Neuronal stem cell (in vitro differentiated cells): ENCODE results near the gene CSNK1A1L.

Experiments
- DNase-seq: peaks from one replicate; pipeline ENCODE4 v3.0.0-alpha.2; 2013; ENCODE audit warnings: low spot score
- H2AFZ ChIP-seq: one replicate; pipeline ENCODE4 v1.6.1; 2013; ENCODE audit warnings: mild to moderate bottlenecking, low read length, inconsistent platforms
- H2AK5ac ChIP-seq: 2 replicates; pipeline ENCODE4 v1.6.1; 2013; ENCODE audit warnings: low read depth, mild to moderate bottlenecking, inconsistent platforms, low read length, moderate library complexity, mixed read lengths
- H2BK120ac ChIP-seq: 2 replicates; pipeline ENCODE4 v1.6.1; 2013; ENCODE audit warnings: low read depth, mild to moderate bottlenecking, inconsistent platforms, low read length, moderate library complexity, mixed read lengths
- H2BK12ac ChIP-seq: one replicate; pipeline ENCODE4 v1.6.1; 2013; ENCODE audit warnings: low read length, inconsistent platforms
- H2BK15ac ChIP-seq: 2 replicates; pipeline ENCODE4 v1.6.1; 2013; ENCODE audit warnings: mild to moderate bottlenecking, low read length, inconsistent platforms, mixed read lengths
- H2BK5ac ChIP-seq: one replicate; pipeline ENCODE4 v1.6.1; 2013; ENCODE audit warnings: inconsistent platforms, mild to moderate bottlenecking, low read length, moderate library complexity
- H3K14ac ChIP-seq: one replicate; pipeline ENCODE4 v1.6.1; 2013; ENCODE audit warnings: low read length, inconsistent platforms
- H3K18ac ChIP-seq: 2 replicates; pipeline ENCODE4 v1.6.1; 2013; ENCODE audit warnings: low read length, inconsistent platforms
- H3K23ac ChIP-seq: 2 replicates; pipeline ENCODE4 v1.6.1; 2013; ENCODE audit warnings: low read depth, mild to moderate bottlenecking, mixed read lengths, low read length, inconsistent platforms; ENCODE audit not compliant: poor library complexity
- H3K27ac ChIP-seq: replicated peaks from 3 replicates; pipeline ENCODE4 v1.5.1; 2013; ENCODE audit warnings: low read length, inconsistent platforms
- H3K27me3 ChIP-seq, 3 experiments: 2 replicates each; pipeline ENCODE4 v1.6.1; 2013; ENCODE audit warnings: low read length in 3 of 3, mild to moderate bottlenecking in 2 of 3, inconsistent platforms in 1 of 3, low read depth in 1 of 3, mixed read lengths in 1 of 3, moderate library complexity in 1 of 3; ENCODE audit not compliant: control insufficient read depth in 3 of 3, insufficient read depth in 3 of 3
- H3K36me3 ChIP-seq, 2 donors: replicated peaks in 1 of 2; 2 replicates each; pipeline ENCODE4 v1.6.1; 2013; ENCODE audit warnings: low read length in 2 of 2; ENCODE audit not compliant: control insufficient read depth in 2 of 2, insufficient read depth in 2 of 2
- H3K4ac ChIP-seq: 2 replicates; pipeline ENCODE4 v1.6.1; 2013; ENCODE audit warnings: inconsistent platforms, mild to moderate bottlenecking, low read length, moderate library complexity
- H3K4me1 ChIP-seq, 2 donors: 1 replicate in 1 of 2; 2 replicates in 1 of 2; pipeline ENCODE4 v1.6.1; 2013; ENCODE audit warnings: low read length in 2 of 2, low read depth in 1 of 2; ENCODE audit not compliant: control insufficient read depth in 2 of 2, insufficient read depth in 1 of 2
- H3K4me2 ChIP-seq: one replicate; pipeline ENCODE4 v1.6.1; 2013; ENCODE audit warnings: mild to moderate bottlenecking, low read length, inconsistent platforms; ENCODE audit not compliant: insufficient read depth, poor library complexity, severe bottlenecking
- H3K4me3 ChIP-seq, 2 donors: 2 replicates each; pipeline ENCODE4 v1.5.1; 2013; ENCODE audit warnings: low read length in 2 of 2, mild to moderate bottlenecking in 2 of 2, inconsistent platforms in 1 of 2, moderate library complexity in 1 of 2
- H3K79me1 ChIP-seq: one replicate; pipeline ENCODE4 v1.6.1; 2013; ENCODE audit warnings: low read depth, mild to moderate bottlenecking, inconsistent platforms, low read length, moderate library complexity
- H3K9ac ChIP-seq: one replicate; pipeline ENCODE4 v1.6.1; 2013; ENCODE audit warnings: mild to moderate bottlenecking, low read depth, low read length, inconsistent platforms; ENCODE audit not compliant: poor library complexity
- H3K9me3 ChIP-seq, 2 donors: replicated peaks in 1 of 2; 2 replicates each; pipeline versions ENCODE3 to v1.6.1; 2013; ENCODE audit warnings: low read length in 2 of 2, mild to moderate bottlenecking in 2 of 2, inconsistent platforms in 1 of 2, low read depth in 1 of 2, mixed read lengths in 1 of 2, moderate library complexity in 1 of 2; ENCODE audit not compliant: control insufficient read depth in 2 of 2, insufficient read depth in 1 of 2
- H4K8ac ChIP-seq: one replicate; pipeline ENCODE4 v1.6.1; 2013; ENCODE audit warnings: low read depth, mild to moderate bottlenecking, inconsistent platforms, low read length, moderate library complexity
- H4K91ac ChIP-seq: one replicate; pipeline ENCODE4 v1.6.1; 2013; ENCODE audit warnings: low read length, low read depth, mild to moderate bottlenecking, inconsistent platforms; ENCODE audit not compliant: poor library complexity
- WGBS, 2 donors: extraction: QIAGEN DNeasy Blood & Tissue Kit; methylation state at CpG; one replicate each; pipeline ENCODE4 v1.1.7; 2013; ENCODE audit warnings: missing lambda C conversion rate in 2 of 2, mixed read lengths in 1 of 2; ENCODE audit not compliant: insufficient read length in 2 of 2, insufficient replicate concordance in 1 of 2; ENCODE audit errors: extremely low coverage in 2 of 2; 5-methylcytosine and 5-hydroxymethylcytosine counted together

Gene CSNK1A1L

DNA sequence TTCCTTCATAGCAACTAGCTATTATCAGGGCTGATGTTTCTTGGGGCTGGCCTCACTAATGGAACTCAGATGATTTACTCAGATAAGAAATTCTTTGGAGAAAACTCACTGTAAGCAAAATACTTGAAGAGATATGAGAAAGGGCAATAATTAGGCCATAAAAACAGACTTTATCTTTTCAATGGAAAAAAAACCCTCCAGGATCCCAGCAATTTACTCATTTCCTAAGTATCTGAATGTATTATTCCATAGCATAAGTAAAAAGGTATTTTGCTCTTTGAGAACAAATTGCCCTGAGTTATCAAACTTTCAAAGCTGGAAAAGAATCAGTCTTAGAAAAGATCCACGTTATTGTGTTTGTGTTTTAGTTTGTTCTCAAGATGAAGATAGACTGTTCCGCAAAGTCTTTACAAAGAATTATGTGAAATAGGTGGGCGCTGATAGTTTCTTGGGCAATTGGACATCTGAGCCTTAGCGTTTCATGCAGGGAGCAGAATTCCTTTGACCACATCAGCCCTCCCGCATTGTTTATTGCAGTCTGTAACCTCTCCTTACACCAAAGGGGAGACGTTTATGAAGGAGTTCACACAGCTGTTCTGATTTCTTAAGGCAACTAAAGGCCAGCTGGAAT, 29.1 kb upstream of the CSNK1A1L start:
- no peak overlapping the region for H3K4me3 ChIP-seq
- peaks cover 0 to 2% of the 10 kb centered on the region in 2 donors for H3K4me1 ChIP-seq
- no peaks in the 10 kb centered on the region for H3K79me1 ChIP-seq
- H3K14ac ChIP-seq: no peak overlapping the region
- no peak overlapping the region for H2BK15ac ChIP-seq
- no CpG with 5 or more reads among the region's 6 CpGs for WGBS, 2 donors
- no peak overlapping the region for H2AFZ ChIP-seq
- no peaks in the 10 kb centered on the region for H3K27me3 ChIP-seq
- H3K9me3 ChIP-seq: no peaks in the 10 kb centered on the region
- no peaks in the 10 kb centered on the region for H3K36me3 ChIP-seq
- H3K4me2 ChIP-seq: no peak overlapping the region
- H3K23ac ChIP-seq: no peak overlapping the region
- no peak overlapping the region for H3K18ac ChIP-seq
- no peak overlapping the region for H4K8ac ChIP-seq
- H2AK5ac ChIP-seq: no peak overlapping the region
- DNase-seq: no peak
- no peak overlapping the region for H3K9ac ChIP-seq
- no peak overlapping the region for H2BK5ac ChIP-seq
- no peak overlapping the region for H2BK120ac ChIP-seq
- no peak overlapping the region for H3K27ac ChIP-seq
- no peak overlapping the region for H2BK12ac ChIP-seq
- H3K4ac ChIP-seq: no peak overlapping the region
- H4K91ac ChIP-seq: no peak overlapping the region

DNA sequence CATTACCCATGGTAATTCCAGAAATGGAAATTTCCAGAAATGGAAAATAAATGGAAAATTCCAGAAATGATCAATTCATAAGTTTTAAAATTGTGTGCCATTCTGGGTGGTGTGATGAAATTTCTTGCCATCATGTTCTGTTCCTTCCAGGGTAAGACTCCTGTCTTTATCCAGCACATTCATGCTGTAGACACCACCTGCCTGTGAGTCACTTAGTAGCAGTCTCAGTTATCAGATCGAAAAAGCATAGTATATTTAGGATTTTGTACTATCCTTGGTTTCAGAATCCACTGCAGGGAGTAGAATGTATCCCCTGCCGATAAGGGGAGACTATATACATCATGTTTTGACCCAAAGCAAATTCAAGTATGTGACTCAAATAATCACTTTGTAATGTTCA, 26.7 kb upstream of the CSNK1A1L start:
- H2BK12ac ChIP-seq: no peak overlapping the region
- no peak overlapping the region for H4K8ac ChIP-seq
- no peak overlapping the region for H2BK120ac ChIP-seq
- no peak overlapping the region for H3K27ac ChIP-seq
- no peak overlapping the region for H3K14ac ChIP-seq
- H3K27me3 ChIP-seq: no peaks in the 10 kb centered on the region
- no peaks in the 10 kb centered on the region for H3K79me1 ChIP-seq
- DNase-seq: no peak
- no CpG with 5 or more reads among the region's 2 CpGs for WGBS, 2 donors
- H3K23ac ChIP-seq: no peak overlapping the region
- H2BK15ac ChIP-seq: no peak overlapping the region
- no peak overlapping the region for H4K91ac ChIP-seq
- no peaks in the 10 kb centered on the region for H3K36me3 ChIP-seq
- H3K9me3 ChIP-seq: no peaks in the 10 kb centered on the region
- no peak overlapping the region for H2AK5ac ChIP-seq
- no peak overlapping the region for H3K4ac ChIP-seq
- peaks cover 0 to 2% of the 10 kb centered on the region in 2 donors for H3K4me1 ChIP-seq
- H2AFZ ChIP-seq: no peak overlapping the region
- no peak overlapping the region for H3K4me3 ChIP-seq
- H3K4me2 ChIP-seq: no peak overlapping the region
- no peak overlapping the region for H3K18ac ChIP-seq
- H3K9ac ChIP-seq: no peak overlapping the region
- no peak overlapping the region for H2BK5ac ChIP-seq

DNA sequence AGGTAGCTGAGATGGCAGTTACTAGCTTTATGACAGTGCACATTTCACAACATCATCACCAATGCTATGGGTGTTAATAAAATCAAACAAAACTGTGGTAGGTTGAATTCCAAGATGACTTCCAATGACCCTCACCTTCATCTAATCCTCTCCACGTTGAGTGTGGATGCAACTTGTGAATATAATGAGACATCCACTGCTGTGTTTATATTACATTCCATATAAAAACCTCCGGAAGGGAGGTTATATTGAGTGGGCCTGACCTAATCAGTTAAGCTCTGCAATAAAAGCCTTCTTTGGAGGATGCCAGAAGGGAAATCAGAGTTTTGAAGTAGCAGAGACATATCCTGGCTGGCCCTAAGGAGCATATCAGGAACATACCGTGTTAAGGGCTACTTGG, 25.6 kb upstream of the CSNK1A1L start:
- H3K4me3 ChIP-seq: no peak overlapping the region
- no peak overlapping the region for H3K4ac ChIP-seq
- no peak overlapping the region for H3K4me2 ChIP-seq

GRCh38 chr13:37129866-37130265, 24.4 kb upstream of the CSNK1A1L start:
- Histone ChIP-seq H3K23ac (no peak overlapping the region), H2BK12ac (no peak overlapping the region), H3K4me2 (no peak overlapping the region), H3K4me3 (no peak overlapping the region), H2AFZ (no peak overlapping the region), H4K8ac (no peak overlapping the region), H3K27me3 (no peaks in the 10 kb centered on the region), H3K14ac (no peak overlapping the region), H2BK5ac (no peak overlapping the region), H2AK5ac (no peak overlapping the region), H3K27ac (no peak overlapping the region), H3K4me1 (no peaks in the 10 kb centered on the region), H3K4ac (no peak overlapping the region), H4K91ac (no peak overlapping the region), H2BK15ac (no peak overlapping the region), H2BK120ac (no peak overlapping the region), H3K18ac (no peak overlapping the region), H3K9me3 (no peaks in the 10 kb centered on the region), H3K79me1 (no peaks in the 10 kb centered on the region), H3K9ac (no peak overlapping the region), H3K36me3 (no peaks in the 10 kb centered on the region)
- no peak for DNase-seq
- no CpG with 5 or more reads among the region's 4 CpGs for WGBS, 2 donors

More for the DNA sequence above, 25.6 kb upstream of the CSNK1A1L start:
- no peak overlapping the region for H2AK5ac ChIP-seq
- H3K9me3 ChIP-seq: no peaks in the 10 kb centered on the region
- H3K27me3 ChIP-seq: no peaks in the 10 kb centered on the region
- H2BK5ac ChIP-seq: no peak overlapping the region
- DNase-seq: no peak
- peaks cover 0 to 2% of the 10 kb centered on the region in 2 donors for H3K4me1 ChIP-seq
- no peak overlapping the region for H2BK15ac ChIP-seq
- no peak overlapping the region for H3K14ac ChIP-seq
- H3K23ac ChIP-seq: no peak overlapping the region
- no peak overlapping the region for H3K9ac ChIP-seq
- H3K79me1 ChIP-seq: no peaks in the 10 kb centered on the region
- no peak overlapping the region for H4K8ac ChIP-seq
- no peak overlapping the region for H2AFZ ChIP-seq
- WGBS, 2 donors: no CpG with 5 or more reads among the region's 3 CpGs
- no peaks in the 10 kb centered on the region for H3K36me3 ChIP-seq
- no peak overlapping the region for H4K91ac ChIP-seq
- H3K27ac ChIP-seq: no peak overlapping the region
- no peak overlapping the region for H2BK12ac ChIP-seq
- no peak overlapping the region for H2BK120ac ChIP-seq
- no peak overlapping the region for H3K18ac ChIP-seq
